Left kidney (tissue), 1 donor: ENCODE data around the gene GYPA. TPM values are rescaled to one million over a fixed set of nuclear protein-coding genes. Genes with fewer than 3 reads are reported as not detected.

Source experiments
- polyA plus RNA-seq: library from polyadenylated mRNA; unstranded; fragments of 120-200 nt; gene quantifications from one replicate; pipeline ENCODE4 v1.2.1, GENCODE V29; 2013; ENCODE audit not compliant: insufficient read length

The GYPA gene
- polyA plus RNA-seq, 1 donor, result 2.7 TPM

Other genes starting within 250 kb of the GYPA start
- 4.2 TPM for gene GYPE, start 235.2 kb downstream of the GYPA start, polyA plus RNA-seq
- 1.7 TPM for gene GYPB, start 121.3 kb downstream of the GYPA start, polyA plus RNA-seq